Suppressor macrophage treated with lipopolysaccharide for 4 hours (primary cell): ENCODE data around the gene LIPH.
"Not testable (repeated sequence)": the region's sequence is repeated elsewhere in the genome, so short reads cannot be mapped to it uniquely, and the experiment has no call there.

Source experiments
- DNase-seq: peaks from one replicate; pipeline ENCODE4 v3.0.0-alpha.2; 2020

LIPH gene

GRCh38 chr3:185552358-185552877, at the start of gene LIPH:
TSS of gene LIPH (minus strand) at chr3:185552588. CDS start at chr3:185552471, 117 bp downstream.
- DNase-seq = peak; percentile 35

GRCh38 chr3:185595526-185595925, 43.1 kb upstream of the LIPH start:
- DNase-seq = peak; percentile 70

GRCh38 chr3:185594073-185594472, 41.7 kb upstream of the LIPH start:
- no peak for DNase-seq

GRCh38 chr3:185586686-185587039, 34.3 kb upstream of the LIPH start:
- no peak for DNase-seq

GRCh38 chr3:185585859-185586685, 33.7 kb upstream of the LIPH start, which contains the start of gene SENP2:
TSS of gene SENP2 (plus strand) at chr3:185586295. CDS start at chr3:185586414, 119 bp downstream.
- peak; percentile 100 for DNase-seq

- no peak for DNase-seq
Measured at GRCh38 chr3:185585518-185585858, 33.1 kb upstream of the LIPH start.

- DNase-seq = no peak
Measured at GRCh38 chr3:185584686-185585085, 32.3 kb upstream of the LIPH start.

- DNase-seq = no peak
Measured at GRCh38 chr3:185583925-185584324, 31.5 kb upstream of the LIPH start.

GRCh38 chr3:185582871-185583270, 30.5 kb upstream of the LIPH start:
- no peak for DNase-seq

GRCh38 chr3:185582236-185582635, 29.8 kb upstream of the LIPH start:
- no peak for DNase-seq

- peak; percentile 61 for DNase-seq
Measured at GRCh38 chr3:185575108-185575869, 22.9 kb upstream of the LIPH start.

GRCh38 chr3:185572183-185572582, 19.8 kb upstream of the LIPH start:
- no peak for DNase-seq

GRCh38 chr3:185561958-185562357, 9.6 kb upstream of the LIPH start:
- DNase-seq = no peak

GRCh38 chr3:185561374-185561943, 9.1 kb upstream of the LIPH start:
- DNase-seq = peak; percentile 32

GRCh38 chr3:185560676-185561075, 8.3 kb upstream of the LIPH start:
- no peak for DNase-seq

GRCh38 chr3:185559706-185560090, 7.3 kb upstream of the LIPH start:
- no peak for DNase-seq

- DNase-seq = no peak
Measured at GRCh38 chr3:185558395-185558794, 6.0 kb upstream of the LIPH start.

- not testable (repeated sequence) for DNase-seq
Measured at GRCh38 chr3:185556640-185557039, 4.3 kb upstream of the LIPH start.

GRCh38 chr3:185555860-185556347, 3.5 kb upstream of the LIPH start:
- no peak for DNase-seq

GRCh38 chr3:185555101-185555501, 2.7 kb upstream of the LIPH start:
- DNase-seq = no peak

GRCh38 chr3:185549651-185550111, 2.7 kb downstream of the LIPH start:
- no peak for DNase-seq

- no peak for DNase-seq
Measured at GRCh38 chr3:185549122-185549521, 3.3 kb downstream of the LIPH start.

GRCh38 chr3:185540695-185541094, 11.7 kb downstream of the LIPH start:
- DNase-seq = no peak
